Muscle layer of colon (tissue), 2 donors: ENCODE measurements around the gene CD40LG.

ENCODE experiments used
- H3K27ac ChIP-seq: one replicate; pipeline ENCODE4 v1.7.0; 2013; ENCODE audit warnings: low read depth, mild to moderate bottlenecking, low read length, moderate library complexity
- H3K27me3 ChIP-seq, 2 donors: one replicate each; pipeline ENCODE4 v1.7.0; 2013; ENCODE audit warnings: low read length in 2 of 2, mild to moderate bottlenecking in 2 of 2; ENCODE audit not compliant: insufficient read depth in 2 of 2, control insufficient read depth in 1 of 2
- H3K36me3 ChIP-seq: one replicate; pipeline ENCODE4 v1.7.0; 2013; ENCODE audit warnings: mild to moderate bottlenecking, low read length; ENCODE audit not compliant: insufficient read depth
- H3K4me1 ChIP-seq: one replicate; pipeline ENCODE4 v1.7.0; 2013; ENCODE audit warnings: mild to moderate bottlenecking, low read length; ENCODE audit not compliant: insufficient read depth
- H3K4me3 ChIP-seq, 2 donors: one replicate each; pipeline ENCODE4 v1.7.0; 2013; ENCODE audit warnings: low read length in 2 of 2, low read depth in 1 of 2, mild to moderate bottlenecking in 1 of 2, moderate library complexity in 1 of 2
- H3K9ac ChIP-seq: one replicate; pipeline ENCODE4 v1.7.0; 2013; ENCODE audit warnings: low read length
- H3K9me3 ChIP-seq: one replicate; pipeline ENCODE4 v1.7.0; 2013; ENCODE audit warnings: mild to moderate bottlenecking, low read length
- donor health status: abdominal sarcoma.
- donor health status: Adenocarcinoma of cecum.

The CD40LG gene

GRCh38 chrX:136674270-136674985 is 26.5 kb downstream of the CD40LG start:
- Histone ChIP-seq H3K4me1 (no peaks in the 10 kb centered on the region), H3K4me3 (no peak overlapping the region), H3K36me3 (no peaks in the 10 kb centered on the region), H3K27ac (no peak overlapping the region), H3K9me3 (no peaks in the 10 kb centered on the region), H3K9ac (no peak overlapping the region), H3K27me3 (no peaks in the 10 kb centered on the region)

- no peak overlapping the region for H3K4me3 ChIP-seq
- H3K4me1 ChIP-seq, result no peaks in the 10 kb centered on the region
- H3K9ac ChIP-seq, result no peak overlapping the region
- no peaks in the 10 kb centered on the region for H3K9me3 ChIP-seq
- no peak overlapping the region for H3K27ac ChIP-seq
- H3K27me3 ChIP-seq, result no peaks in the 10 kb centered on the region
- no peaks in the 10 kb centered on the region for H3K36me3 ChIP-seq
Observed at GRCh38 chrX:136679531-136679930, 31.6 kb downstream of the CD40LG start.

DNA sequence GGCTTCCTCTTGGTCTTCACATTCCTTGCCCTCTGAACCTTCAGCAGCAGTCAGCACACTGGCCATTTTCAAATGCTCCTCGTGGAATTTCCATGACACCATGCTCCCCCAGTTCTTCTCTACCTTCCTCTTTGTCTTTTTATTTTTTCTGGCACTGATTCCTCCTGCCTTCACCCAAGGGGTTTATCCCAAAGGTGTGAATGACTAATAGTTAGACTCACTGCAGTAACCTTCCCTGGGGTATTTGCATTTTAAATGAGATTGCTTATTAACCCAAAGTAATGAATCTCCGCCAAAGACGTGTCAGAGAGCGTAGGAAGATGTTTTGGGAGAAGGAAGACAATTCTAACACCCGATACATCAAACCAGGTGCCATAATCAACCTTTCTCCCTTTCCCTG is 36.2 kb downstream of the CD40LG start:
- Histone ChIP-seq H3K4me1 (no peaks in the 10 kb centered on the region), H3K36me3 (no peaks in the 10 kb centered on the region), H3K27me3 (peaks cover 0 to 5% of the 10 kb centered on the region in 2 donors), H3K4me3 (no peak overlapping the region), H3K9me3 (no peaks in the 10 kb centered on the region), H3K27ac (no peak overlapping the region), H3K9ac (no peak overlapping the region)

DNA sequence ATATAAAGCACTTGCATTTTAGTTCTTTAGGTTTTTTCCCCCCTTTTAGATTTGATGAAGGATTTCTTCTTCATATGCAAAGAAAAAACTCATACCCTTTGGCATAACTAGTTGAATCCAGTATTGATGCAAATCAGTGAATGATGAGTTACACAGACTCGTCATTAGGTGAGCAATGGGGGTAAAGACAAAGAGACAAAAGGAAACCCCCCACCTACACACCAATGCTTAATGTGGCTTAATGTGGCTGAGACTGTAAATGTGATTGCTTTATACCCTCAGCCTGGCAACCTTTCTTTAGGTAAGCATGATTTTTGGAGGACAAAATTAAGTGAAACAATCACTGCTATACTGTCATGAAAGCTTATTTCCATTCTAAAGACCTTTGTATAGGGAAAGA is 39.5 kb downstream of the CD40LG start:
- no peak overlapping the region for H3K27ac ChIP-seq
- H3K36me3 ChIP-seq, result no peaks in the 10 kb centered on the region

GRCh38 chrX:136689436-136689835 is 41.5 kb downstream of the CD40LG start:
- Histone ChIP-seq H3K27ac (no peak overlapping the region), H3K36me3 (no peaks in the 10 kb centered on the region), H3K4me1 (no peaks in the 10 kb centered on the region), H3K9ac (no peak overlapping the region), H3K9me3 (no peaks in the 10 kb centered on the region), H3K27me3 (peaks cover 0 to 9% of the 10 kb centered on the region in 2 donors), H3K4me3 (no peak overlapping the region)

More for the DNA sequence above, 39.5 kb downstream of the CD40LG start:
- H3K27me3 ChIP-seq, result peaks cover 0 to 5% of the 10 kb centered on the region in 2 donors
- no peaks in the 10 kb centered on the region for H3K4me1 ChIP-seq
- no peak overlapping the region for H3K4me3 ChIP-seq
- H3K9me3 ChIP-seq, result no peaks in the 10 kb centered on the region
- no peak overlapping the region for H3K9ac ChIP-seq

DNA sequence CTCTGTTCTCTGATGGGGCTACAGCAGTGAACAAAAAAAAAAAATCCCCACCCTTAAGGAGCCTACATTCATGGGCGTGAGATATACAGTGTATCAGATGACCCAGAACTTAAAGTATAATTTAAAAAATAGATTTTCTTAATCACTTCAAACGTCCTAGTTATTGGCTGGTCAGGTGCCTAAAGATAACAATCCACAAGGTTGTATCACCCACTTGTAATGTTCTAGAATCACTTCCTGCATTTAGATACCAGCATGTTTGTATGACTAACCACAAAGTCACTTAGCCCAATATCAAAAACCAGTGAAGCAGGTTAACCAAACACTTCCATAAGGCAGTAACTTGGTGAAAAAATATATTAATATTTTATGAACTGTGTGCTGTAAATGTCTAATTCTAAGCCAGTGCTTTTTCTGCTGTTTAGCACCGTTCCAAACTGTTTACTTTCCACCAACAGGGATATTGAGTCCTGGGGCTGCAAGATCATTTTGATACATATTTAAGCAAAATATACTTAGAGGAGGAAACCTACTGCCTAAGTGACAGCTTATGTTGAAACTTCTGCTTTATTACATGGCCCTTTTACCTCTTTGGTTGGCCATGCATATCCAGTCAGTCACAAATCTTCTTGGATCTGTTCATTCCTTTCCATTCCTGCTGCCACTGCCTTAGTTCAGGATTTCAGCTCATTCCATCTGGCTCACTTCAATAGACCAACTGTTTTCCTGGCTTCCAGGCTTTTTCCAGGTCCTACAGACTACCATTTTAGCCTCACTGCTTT is 43.3 kb downstream of the CD40LG start:
- no peak overlapping the region for H3K27ac ChIP-seq
- no peak overlapping the region for H3K4me3 ChIP-seq
- H3K27me3 ChIP-seq, result peaks cover 0 to 13% of the 10 kb centered on the region in 2 donors

GRCh38 chrX:136692271-136692670 is 44.3 kb downstream of the CD40LG start:
- H3K27ac ChIP-seq, result no peak overlapping the region
- H3K4me1 ChIP-seq, result no peaks in the 10 kb centered on the region
- H3K9me3 ChIP-seq, result no peaks in the 10 kb centered on the region
- H3K27me3 ChIP-seq, result peaks cover 0 to 18% of the 10 kb centered on the region in 2 donors
- no peak overlapping the region for H3K4me3 ChIP-seq
- no peaks in the 10 kb centered on the region for H3K36me3 ChIP-seq
- no peak overlapping the region for H3K9ac ChIP-seq

More for the DNA sequence above, 43.3 kb downstream of the CD40LG start:
- Histone ChIP-seq H3K9ac (no peak overlapping the region), H3K4me1 (no peaks in the 10 kb centered on the region), H3K36me3 (no peaks in the 10 kb centered on the region), H3K9me3 (no peaks in the 10 kb centered on the region)

- Histone ChIP-seq H3K27me3 (peaks cover 0 to 15% of the 10 kb centered on the region in 2 donors), H3K9me3 (peaks cover 3% of the 10 kb centered on the region), H3K27ac (no peak overlapping the region)
Observed at GRCh38 chrX:136694431-136695087, 46.6 kb downstream of the CD40LG start.

GRCh38 chrX:136697156-136697555 is 49.2 kb downstream of the CD40LG start:
- no peaks in the 10 kb centered on the region for H3K36me3 ChIP-seq
- H3K27ac ChIP-seq, result no peak overlapping the region
- H3K27me3 ChIP-seq, result peaks cover 0 to 15% of the 10 kb centered on the region in 2 donors
- H3K4me3 ChIP-seq, result no peak overlapping the region
- H3K9me3 ChIP-seq, result peaks cover 3% of the 10 kb centered on the region
- no peaks in the 10 kb centered on the region for H3K4me1 ChIP-seq
- no peak overlapping the region for H3K9ac ChIP-seq

More at GRCh38 chrX:136694431-136695087, 46.6 kb downstream of the CD40LG start:
- H3K4me3 ChIP-seq, result no peak overlapping the region
- no peaks in the 10 kb centered on the region for H3K36me3 ChIP-seq
- no peaks in the 10 kb centered on the region for H3K4me1 ChIP-seq
- no peak overlapping the region for H3K9ac ChIP-seq

DNA sequence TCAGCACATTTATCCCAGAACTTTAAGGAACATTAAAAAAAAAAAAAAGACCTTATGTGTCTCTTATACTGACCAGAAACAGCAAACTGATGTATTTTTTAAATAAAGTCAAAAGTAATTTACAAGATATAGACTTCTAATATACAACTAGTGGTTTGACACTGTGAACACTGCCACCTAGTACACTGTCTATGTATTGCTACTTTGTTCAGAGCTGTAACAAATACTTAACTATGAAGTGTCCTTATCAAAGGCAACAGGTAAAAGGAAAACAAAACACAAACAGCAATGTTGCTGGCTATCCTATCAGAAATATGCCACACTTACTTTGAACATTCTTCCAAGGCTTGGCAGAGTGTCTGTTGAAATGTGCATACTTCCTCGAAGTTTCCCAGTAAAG is 60.4 kb downstream of the CD40LG start:
- H3K27ac ChIP-seq, result no peak overlapping the region
- H3K4me3 ChIP-seq, result no peak overlapping the region
- no peak overlapping the region for H3K9ac ChIP-seq
- no peaks in the 10 kb centered on the region for H3K27me3 ChIP-seq
- H3K4me1 ChIP-seq, result no peaks in the 10 kb centered on the region
- no peaks in the 10 kb centered on the region for H3K36me3 ChIP-seq
- no peaks in the 10 kb centered on the region for H3K9me3 ChIP-seq
